ENCODE data around the gene FAM217A. TPM values are rescaled to one million over a fixed set of nuclear protein-coding genes. Genes with fewer than 3 reads are reported as not detected.

The FAM217A gene
- total and polyA plus RNA-seq, 2 of the 13 experiments (the other 11 are each of a cell fraction or from before 2014, with no cell fraction given), result not detected

GRCh38 chr6:4055420-4056041 lies 23.4 kb downstream of the FAM217A start (continued):
- TF ChIP-seq CTCF (CRISPR knock-in tag; IDR thresholded peaks at IDR 0.05) (peak; percentile 74), FOXC1 (CRISPR knock-in tag; IDR thresholded peaks at IDR 0.05; ENCODE audit: borderline replicate concordance) (no peak)

- Histone ChIP-seq H3K4me2 (ENCODE audit: low read depth, low read length) (no peak overlapping the region), H4K20me1 (ENCODE audit: insufficient read depth, low read length) (peaks cover 3% of the 10 kb centered on the region; the same call in 1 of the 2 replicates), H3K4me3 (replicated peaks in 1 of 3; ENCODE audit: insufficient read depth in 1 of 3, low read depth in 2 of 3, low read length in 3 of 3) (no peak overlapping the region), H3K9ac (ENCODE audit: insufficient read depth, low read depth, low read length) (no peak overlapping the region), H3K27ac (ENCODE audit: extremely low read length, insufficient read depth, low read length) (no peak overlapping the region), H3K4me1 (ENCODE audit: insufficient read depth, low read length) (no peaks in the 10 kb centered on the region), H2AFZ (ENCODE audit: low read length) (no peak overlapping the region), H3K9me3 (ENCODE audit: low read length) (no peaks in the 10 kb centered on the region), H3K27me3 (ENCODE audit: control insufficient read depth in 1 of 2, insufficient read depth in 2 of 2, low read length in 2 of 2) (no peaks in the 10 kb centered on the region), H3K36me3 (replicated peaks in 1 of 2; ENCODE audit: control insufficient read depth in 1 of 2, insufficient read depth in 2 of 2, low read length in 2 of 2) (peaks cover 25 to 90% of the 10 kb centered on the region in 2 experiments), H3K79me2 (ENCODE audit: insufficient read depth, low read length) (no peaks in the 10 kb centered on the region)
- no peak for DNase-seq (ENCODE audit: low spot score)
- TSS peak; percentile 14 for BruUV-seq (replicated peaks)
- ChIA-PET POLR2A (no interaction called here), CTCF (ENCODE audit: low intra/inter-chr PET ratio, low total read pairs) (no interaction called here)
- in situ Hi-C loops (cut with HindIII; ENCODE audit: extremely low pct_ligation_motif_present, low pct_unique_long_range_greater_than_20kb), result no loop called here
- intact Hi-C loops (cut with micrococcal nuclease; ENCODE audit: unreplicated experiment), result no loop called here
- FAIRE-seq, result no peak
- TF ChIP-seq ZFP91 (CRISPR knock-in tag; IDR thresholded peaks at IDR 0.05; ENCODE audit: borderline replicate concordance) (no peak), RBM22 (optimal IDR thresholded peaks at IDR 0.05; ENCODE audit: low read length) (peak; percentile 74)
- 99% methylated on average over 6 of the region's 6 CpGs for WGBS (ENCODE audit: low lambda C conversion rate)
- no peak for ATAC-seq
These were observed 29.7 kb downstream of the FAM217A start for GRCh38 chr6:4049246-4049645.

All from HepG2 (cell line).